Caco-2 (cell line): ENCODE measurements around the gene CMTM4. TPM values are rescaled to one million over a fixed set of nuclear protein-coding genes. Genes with fewer than 3 reads are reported as not detected.

Source experiments
- BruUV-seq: library from RNA; stranded (reverse); fragments of 400-500 nt; replicated peaks from 2 replicates; lab custom pipeline; 2021; lab: Mats Ljungman, UMichigan
- CTCF ChIA-PET: fragments of 300-600 bp; sonication (Branson Sonifier 250); formaldehyde crosslinking; loops from one replicate; lab custom pipeline; 2022; ENCODE audit warnings: antibody characterized with exemption; lab: Charles Lee
- POLR2A ChIA-PET: fragments of 300-600 bp; sonication (Branson Sonifier 250); formaldehyde crosslinking; loops from one replicate; lab custom pipeline; 2022; ENCODE audit warnings: antibody characterized with exemption; lab: Charles Lee
- DNase-seq, 2 experiments: peaks; one replicate each; pipeline versions ENCODE4 v3.0.0 to v3.0.0-alpha.2; 2020 to 2022
- H3K27me3 ChIP-seq: replicated peaks from 2 replicates; pipeline ENCODE4 v1.6.0; 2011; ENCODE audit warnings: low read length; ENCODE audit not compliant: control insufficient read depth, insufficient read depth
- H3K36me3 ChIP-seq: 2 replicates; pipeline ENCODE4 v1.5.1; 2011; ENCODE audit warnings: low read length; ENCODE audit not compliant: control insufficient read depth, insufficient read depth
- H3K4me1 ChIP-seq: fragments of 250-450 bp; sonication (Bioruptor Pico); 2 replicates; pipeline ENCODE4 v1.5.1; 2020; ENCODE audit warnings: mild to moderate bottlenecking
- H3K4me3 ChIP-seq: 2 replicates; pipeline ENCODE4 v1.5.1; 2011; ENCODE audit warnings: low read depth, mild to moderate bottlenecking, control low read depth, low read length
- H3K9me3 ChIP-seq: fragments of 250-450 bp; sonication (Bioruptor Pico); 2 replicates; pipeline ENCODE4 v1.5.1; 2020; ENCODE audit warnings: mild to moderate bottlenecking, moderate library complexity
- H3K27ac Mint-ChIP-seq: one replicate; pipeline ENCODE4 v1.8.0; 2022; ENCODE audit warnings: mixed read lengths; ENCODE audit not compliant: unreplicated experiment
- H3K27me3 Mint-ChIP-seq: one replicate; pipeline ENCODE4 v1.8.0; 2022; ENCODE audit warnings: mixed read lengths; ENCODE audit not compliant: insufficient read depth, unreplicated experiment
- H3K36me3 Mint-ChIP-seq: one replicate; pipeline ENCODE4 v1.8.0; 2022; ENCODE audit warnings: mild to moderate bottlenecking, mixed read lengths; ENCODE audit not compliant: insufficient read depth, unreplicated experiment
- H3K4me1 Mint-ChIP-seq: one replicate; pipeline ENCODE4 v1.8.0; 2022; ENCODE audit warnings: low read depth, mixed read lengths; ENCODE audit not compliant: unreplicated experiment
- H3K4me3 Mint-ChIP-seq: one replicate; pipeline ENCODE4 v1.8.0; 2022; ENCODE audit warnings: mild to moderate bottlenecking, moderate library complexity, mixed read lengths; ENCODE audit not compliant: unreplicated experiment
- H3K9me3 Mint-ChIP-seq: one replicate; pipeline ENCODE4 v1.8.0; 2022; ENCODE audit warnings: mixed read lengths; ENCODE audit not compliant: unreplicated experiment
- intact Hi-C: fragments of 100-400 bp; cut with micrococcal nuclease; formaldehyde crosslinking; loops from one replicate; pipeline ENCODE4 v1.10.0; 2022; ENCODE audit not compliant: unreplicated experiment
- total RNA-seq: library from RNA; stranded (reverse); gene quantifications from 2 replicates; pipeline ENCODE4 v1.2.3, GENCODE V29; 2022
- TF ChIP-seq, protein P1 (sequence below), 2 experiments: fragments of 200-600 bp in 1 of 2; IDR thresholded peaks; 1 replicate in 1 of 2; 2 replicates in 1 of 2; pipeline versions ENCODE4 v1.5.1 to v1.8.0; 2011 to 2022; ENCODE audit warnings: antibody characterized with exemption in 1 of 2, control low read depth in 1 of 2, inconsistent platforms in 1 of 2, low read depth in 1 of 2, low read length in 1 of 2, mild to moderate bottlenecking in 1 of 2, moderate library complexity in 1 of 2; ENCODE audit not compliant: insufficient read depth in 1 of 2, severe bottlenecking in 1 of 2, unreplicated experiment in 1 of 2

CMTM4 gene
- total RNA-seq, 1 experiment from 2014 or later: 108 TPM

DNA sequence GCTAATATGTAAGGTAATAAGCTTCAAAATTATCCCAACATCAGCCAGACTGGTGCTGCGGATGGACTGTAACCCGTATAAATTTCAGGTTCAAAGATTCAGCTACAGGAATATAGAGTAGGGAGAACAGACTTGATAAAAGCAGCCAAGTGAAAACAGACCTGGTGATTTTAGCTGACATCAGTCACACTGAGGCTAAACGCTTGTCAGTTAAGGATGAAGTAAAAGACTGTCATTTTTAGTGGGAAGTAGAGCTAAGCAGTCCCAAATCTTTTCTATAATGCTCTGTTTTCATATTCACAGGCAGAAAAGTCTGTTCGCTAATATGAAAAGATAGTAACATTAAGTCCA lies 35.4 kb downstream of the CMTM4 start:
- ChIA-PET POLR2A (no interaction called here), CTCF (interaction anchor here (1.0 to 4.2 kb wide), 2 partner anchors 10 to 53 kb away, joined by 3 to 39 read pairs; no protein-coding TSS in a partner anchor)
- H3K4me3 Mint-ChIP-seq: no peak overlapping the region
- TF ChIP-seq, protein P1, sequence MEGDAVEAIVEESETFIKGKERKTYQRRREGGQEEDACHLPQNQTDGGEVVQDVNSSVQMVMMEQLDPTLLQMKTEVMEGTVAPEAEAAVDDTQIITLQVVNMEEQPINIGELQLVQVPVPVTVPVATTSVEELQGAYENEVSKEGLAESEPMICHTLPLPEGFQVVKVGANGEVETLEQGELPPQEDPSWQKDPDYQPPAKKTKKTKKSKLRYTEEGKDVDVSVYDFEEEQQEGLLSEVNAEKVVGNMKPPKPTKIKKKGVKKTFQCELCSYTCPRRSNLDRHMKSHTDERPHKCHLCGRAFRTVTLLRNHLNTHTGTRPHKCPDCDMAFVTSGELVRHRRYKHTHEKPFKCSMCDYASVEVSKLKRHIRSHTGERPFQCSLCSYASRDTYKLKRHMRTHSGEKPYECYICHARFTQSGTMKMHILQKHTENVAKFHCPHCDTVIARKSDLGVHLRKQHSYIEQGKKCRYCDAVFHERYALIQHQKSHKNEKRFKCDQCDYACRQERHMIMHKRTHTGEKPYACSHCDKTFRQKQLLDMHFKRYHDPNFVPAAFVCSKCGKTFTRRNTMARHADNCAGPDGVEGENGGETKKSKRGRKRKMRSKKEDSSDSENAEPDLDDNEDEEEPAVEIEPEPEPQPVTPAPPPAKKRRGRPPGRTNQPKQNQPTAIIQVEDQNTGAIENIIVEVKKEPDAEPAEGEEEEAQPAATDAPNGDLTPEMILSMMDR (IDR thresholded peaks at IDR 0.05; ENCODE audit: insufficient read depth in 1 of 2, low read depth in 1 of 2, low read length in 1 of 2, severe bottlenecking in 1 of 2, unreplicated experiment in 1 of 2): no peak
- no peak overlapping the region for H3K4me3 ChIP-seq
- no peaks in the 10 kb centered on the region for H3K27me3 ChIP-seq
- no peak for DNase-seq
- no peaks in the 10 kb centered on the region for H3K9me3 Mint-ChIP-seq
- BruUV-seq: no TSS peak
- no peaks in the 10 kb centered on the region for H3K9me3 ChIP-seq
- peaks cover 6% of the 10 kb centered on the region for H3K4me1 Mint-ChIP-seq
- intact Hi-C loops: loop anchor here (5.0 kb wide), 1 partner anchor 206 kb away; no protein-coding TSS in a partner anchor
- H3K36me3 Mint-ChIP-seq: peaks cover 9% of the 10 kb centered on the region
- H3K27me3 Mint-ChIP-seq: no peaks in the 10 kb centered on the region
- H3K4me1 ChIP-seq: no peaks in the 10 kb centered on the region
- H3K36me3 ChIP-seq: no peaks in the 10 kb centered on the region
- no peak overlapping the region for H3K27ac Mint-ChIP-seq

DNA sequence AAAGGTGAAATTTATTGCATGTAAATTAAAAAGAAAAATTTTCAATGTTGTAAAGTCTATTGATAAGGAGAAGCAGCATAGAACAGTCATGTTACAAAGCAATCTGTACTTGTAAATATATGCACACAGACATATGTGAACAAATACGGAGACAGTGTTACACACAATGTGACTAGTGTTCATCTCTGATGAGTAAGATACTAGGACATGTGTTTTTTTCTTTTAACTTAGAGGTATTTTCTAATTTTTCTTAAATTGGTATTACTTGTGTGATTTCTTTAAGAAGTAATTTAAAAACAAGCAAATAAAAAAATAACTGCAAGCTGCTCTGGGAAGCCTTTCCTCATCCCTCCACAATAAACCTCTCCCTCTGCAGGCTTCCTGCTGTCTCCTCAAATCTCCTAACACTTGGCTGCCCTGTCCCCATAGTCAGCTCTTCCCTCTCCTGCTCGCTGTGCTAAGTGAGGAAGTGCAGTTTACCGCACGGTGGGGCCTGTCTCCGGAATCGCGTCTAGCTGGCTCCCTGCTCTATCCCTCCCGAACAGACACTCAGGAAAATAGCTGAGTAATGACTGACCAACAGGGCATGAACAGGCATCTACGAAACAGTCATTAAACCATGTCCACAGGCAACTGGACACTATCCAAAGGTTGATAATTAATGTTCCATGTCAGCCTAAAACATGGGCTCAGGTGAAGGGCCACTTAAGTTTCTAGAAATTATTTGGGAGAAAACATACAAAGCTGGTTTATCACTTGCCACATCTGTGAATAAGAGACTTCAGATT lies 35.9 kb downstream of the CMTM4 start:
- CTCF ChIA-PET: interaction anchor here (1.0 to 4.2 kb wide), 2 partner anchors 9 to 52 kb away, joined by 3 to 39 read pairs; no protein-coding TSS in a partner anchor

DNA sequence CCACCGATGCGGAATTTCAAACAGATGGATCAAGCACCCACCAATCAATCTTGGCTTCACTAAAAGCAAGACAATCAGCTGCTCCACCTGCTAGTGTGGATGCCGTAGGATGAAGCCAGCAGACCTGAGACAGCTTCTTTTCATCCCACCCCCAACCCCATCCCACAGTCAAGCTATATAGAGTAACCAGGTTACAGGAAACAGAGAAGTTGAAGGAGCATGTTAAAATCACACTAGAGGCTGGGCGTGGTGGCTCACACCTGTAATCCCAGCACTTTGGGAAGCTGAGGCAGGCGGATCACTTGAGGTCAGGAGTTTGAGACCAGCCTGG lies 37.7 kb downstream of the CMTM4 start:
- intact Hi-C loops: no loop called here
- Histone ChIP-seq H3K27me3 (no peaks in the 10 kb centered on the region), H3K9me3 (no peaks in the 10 kb centered on the region), H3K4me3 (no peak overlapping the region), H3K36me3 (no peaks in the 10 kb centered on the region), H3K4me1 (no peaks in the 10 kb centered on the region)
- TF ChIP-seq, protein P1 (IDR thresholded peaks at IDR 0.05; ENCODE audit: insufficient read depth in 1 of 2, low read depth in 1 of 2, low read length in 1 of 2, severe bottlenecking in 1 of 2, unreplicated experiment in 1 of 2): no peak
- no TSS peak for BruUV-seq
- no peak for DNase-seq
- Mint-ChIP-seq H3K9me3 (no peaks in the 10 kb centered on the region), H3K4me3 (no peak overlapping the region), H3K4me1 (peaks cover 13% of the 10 kb centered on the region), H3K27ac (no peak overlapping the region), H3K36me3 (no peaks in the 10 kb centered on the region), H3K27me3 (no peaks in the 10 kb centered on the region)
- CTCF ChIA-PET: no interaction called here
- POLR2A ChIA-PET: no interaction called here

More for the DNA sequence above, 35.9 kb downstream of the CMTM4 start:
- intact Hi-C loops: loop anchor here (5.0 kb wide), 1 partner anchor 207 kb away; no protein-coding TSS in a partner anchor
- H3K27ac Mint-ChIP-seq: no peak overlapping the region
- Histone ChIP-seq H3K4me1 (no peaks in the 10 kb centered on the region), H3K4me3 (no peak overlapping the region), H3K9me3 (no peaks in the 10 kb centered on the region), H3K36me3 (no peaks in the 10 kb centered on the region), H3K27me3 (no peaks in the 10 kb centered on the region)
- no TSS peak for BruUV-seq
- H3K9me3 Mint-ChIP-seq: no peaks in the 10 kb centered on the region
- no peaks in the 10 kb centered on the region for H3K27me3 Mint-ChIP-seq
- DNase-seq: no peak
- POLR2A ChIA-PET: no interaction called here
- TF ChIP-seq, protein P1 (IDR thresholded peaks at IDR 0.05; ENCODE audit: insufficient read depth in 1 of 2, low read depth in 1 of 2, low read length in 1 of 2, severe bottlenecking in 1 of 2, unreplicated experiment in 1 of 2): no peak
- H3K4me3 Mint-ChIP-seq: no peak overlapping the region
- H3K4me1 Mint-ChIP-seq: peaks cover 6% of the 10 kb centered on the region
- peaks cover 6% of the 10 kb centered on the region for H3K36me3 Mint-ChIP-seq
